Activated T-helper 2 cell treated with anti-CD3 and anti-CD28 coated beads, Interferon-gamma antibody, Interleukin-2, Interleukin-4, amounts not matched to agents 10 μg/mL and 5 μg/mL and 100 μg/mL, durations not matched to agents 14 hours and 24 hours and 36 hours (primary cell): Measurements from ENCODE around the gene CNTNAP2. TPM values are rescaled to one million over a fixed set of nuclear protein-coding genes. Genes with fewer than 3 reads are reported as not detected.

ENCODE experiments used
- DNase-seq: peaks from one replicate; pipeline ENCODE4 v3.0.0; 2021; ENCODE audit warnings: low spot score
- H3K27ac Mint-ChIP-seq: one replicate; pipeline ENCODE4 v1.8.0; 2021; ENCODE audit warnings: mixed read lengths
- H3K27me3 Mint-ChIP-seq: one replicate; pipeline ENCODE4 v1.8.0; 2021; ENCODE audit warnings: low read depth, mixed read lengths
- H3K36me3 Mint-ChIP-seq: one replicate; pipeline ENCODE4 v1.8.0; 2021; ENCODE audit warnings: low read depth, mixed read lengths
- H3K4me1 Mint-ChIP-seq: one replicate; pipeline ENCODE4 v1.8.0; 2021; ENCODE audit warnings: low read depth, mixed read lengths
- H3K4me3 Mint-ChIP-seq: one replicate; pipeline ENCODE4 v1.8.0; 2021; ENCODE audit warnings: low read depth, mild to moderate bottlenecking, moderate library complexity, mixed read lengths
- H3K9me3 Mint-ChIP-seq: one replicate; pipeline ENCODE4 v1.8.0; 2021; ENCODE audit warnings: mixed read lengths
- intact Hi-C: fragments of 100-400 bp; cut with micrococcal nuclease; formaldehyde crosslinking; loops from one replicate; pipeline ENCODE4 v1.15.1; 2023
- total RNA-seq: library from RNA; stranded (reverse); gene quantifications from 2 replicates; pipeline ENCODE4 v1.2.3, GENCODE V29; 2022

The CNTNAP2 gene
- total RNA-seq, 1 donor from 2014 or later, result not detected

GRCh38 chr7:147023440-147023839, 906.8 kb downstream of the CNTNAP2 start:
- Mint-ChIP-seq H3K4me3 (no peak overlapping the region), H3K9me3 (peaks cover 18% of the 10 kb centered on the region), H3K27ac (no peak overlapping the region), H3K27me3 (no peaks in the 10 kb centered on the region), H3K36me3 (no peaks in the 10 kb centered on the region), H3K4me1 (no peaks in the 10 kb centered on the region)
- DNase-seq, result no peak
- intact Hi-C loops, result no loop called here

GRCh38 chr7:147029953-147030352, 913.4 kb downstream of the CNTNAP2 start:
- intact Hi-C loops, result no loop called here
- DNase-seq, result no peak
- Mint-ChIP-seq H3K4me1 (no peaks in the 10 kb centered on the region), H3K36me3 (no peaks in the 10 kb centered on the region), H3K9me3 (peaks cover 34% of the 10 kb centered on the region), H3K4me3 (no peak overlapping the region), H3K27ac (no peak overlapping the region), H3K27me3 (no peaks in the 10 kb centered on the region)

GRCh38 chr7:147033641-147034040, 917.0 kb downstream of the CNTNAP2 start:
- no peaks in the 10 kb centered on the region for H3K36me3 Mint-ChIP-seq
- no peaks in the 10 kb centered on the region for H3K4me1 Mint-ChIP-seq
- peaks cover 26% of the 10 kb centered on the region for H3K9me3 Mint-ChIP-seq
- H3K27me3 Mint-ChIP-seq, result no peaks in the 10 kb centered on the region
- intact Hi-C loops, result no loop called here
- H3K4me3 Mint-ChIP-seq, result no peak overlapping the region
- DNase-seq, result no peak
- H3K27ac Mint-ChIP-seq, result no peak overlapping the region

GRCh38 chr7:147041438-147041837, 924.8 kb downstream of the CNTNAP2 start:
- Mint-ChIP-seq H3K4me1 (no peaks in the 10 kb centered on the region), H3K27me3 (no peaks in the 10 kb centered on the region), H3K4me3 (no peak overlapping the region), H3K36me3 (no peaks in the 10 kb centered on the region), H3K9me3 (peaks cover 10% of the 10 kb centered on the region), H3K27ac (no peak overlapping the region)
- intact Hi-C loops, result no loop called here
- DNase-seq, result no peak

GRCh38 chr7:147044941-147045340, 928.3 kb downstream of the CNTNAP2 start:
- Mint-ChIP-seq H3K4me3 (no peak overlapping the region), H3K27me3 (no peaks in the 10 kb centered on the region), H3K9me3 (peaks cover 18% of the 10 kb centered on the region), H3K36me3 (no peaks in the 10 kb centered on the region), H3K27ac (no peak overlapping the region), H3K4me1 (no peaks in the 10 kb centered on the region)
- DNase-seq, result no peak
- intact Hi-C loops, result no loop called here

- DNase-seq, result no peak
- Mint-ChIP-seq H3K4me3 (no peak overlapping the region), H3K27me3 (no peaks in the 10 kb centered on the region), H3K9me3 (peaks cover 25% of the 10 kb centered on the region), H3K27ac (no peak overlapping the region), H3K4me1 (no peaks in the 10 kb centered on the region), H3K36me3 (no peaks in the 10 kb centered on the region)
- intact Hi-C loops, result no loop called here
These were observed 931.1 kb downstream of the CNTNAP2 start for GRCh38 chr7:147047696-147048095.

GRCh38 chr7:147048864-147049263, 932.3 kb downstream of the CNTNAP2 start:
- H3K27me3 Mint-ChIP-seq, result no peaks in the 10 kb centered on the region
- no peak for DNase-seq
- no peaks in the 10 kb centered on the region for H3K4me1 Mint-ChIP-seq
- H3K9me3 Mint-ChIP-seq, result peaks cover 25% of the 10 kb centered on the region
- no peaks in the 10 kb centered on the region for H3K36me3 Mint-ChIP-seq
- H3K4me3 Mint-ChIP-seq, result no peak overlapping the region
- intact Hi-C loops, result no loop called here
- H3K27ac Mint-ChIP-seq, result no peak overlapping the region

- H3K27me3 Mint-ChIP-seq, result no peaks in the 10 kb centered on the region
- H3K9me3 Mint-ChIP-seq, result peaks cover 14% of the 10 kb centered on the region
- intact Hi-C loops, result no loop called here
- H3K27ac Mint-ChIP-seq, result no peak overlapping the region
- no peaks in the 10 kb centered on the region for H3K36me3 Mint-ChIP-seq
- H3K4me3 Mint-ChIP-seq, result no peak overlapping the region
- DNase-seq, result no peak
- no peaks in the 10 kb centered on the region for H3K4me1 Mint-ChIP-seq
These were observed 936.2 kb downstream of the CNTNAP2 start for GRCh38 chr7:147052818-147053217.

GRCh38 chr7:147053746-147054145, 937.1 kb downstream of the CNTNAP2 start:
- peaks cover 14% of the 10 kb centered on the region for H3K9me3 Mint-ChIP-seq
- no peaks in the 10 kb centered on the region for H3K36me3 Mint-ChIP-seq
- no peak for DNase-seq
- no peaks in the 10 kb centered on the region for H3K27me3 Mint-ChIP-seq
- no peaks in the 10 kb centered on the region for H3K4me1 Mint-ChIP-seq
- H3K4me3 Mint-ChIP-seq, result no peak overlapping the region
- no peak overlapping the region for H3K27ac Mint-ChIP-seq
- intact Hi-C loops, result no loop called here

- no peak overlapping the region for H3K27ac Mint-ChIP-seq
- intact Hi-C loops, result no loop called here
- no peak for DNase-seq
- no peaks in the 10 kb centered on the region for H3K4me1 Mint-ChIP-seq
- peaks cover 7% of the 10 kb centered on the region for H3K9me3 Mint-ChIP-seq
- H3K36me3 Mint-ChIP-seq, result no peaks in the 10 kb centered on the region
- no peaks in the 10 kb centered on the region for H3K27me3 Mint-ChIP-seq
- H3K4me3 Mint-ChIP-seq, result no peak overlapping the region
These were observed 943.5 kb downstream of the CNTNAP2 start for GRCh38 chr7:147060070-147060469.

- Mint-ChIP-seq H3K36me3 (no peaks in the 10 kb centered on the region), H3K9me3 (peaks cover 7% of the 10 kb centered on the region), H3K27ac (no peak overlapping the region), H3K4me3 (no peak overlapping the region), H3K4me1 (no peaks in the 10 kb centered on the region), H3K27me3 (no peaks in the 10 kb centered on the region)
- DNase-seq, result no peak
- intact Hi-C loops, result no loop called here
These were observed 946.3 kb downstream of the CNTNAP2 start for GRCh38 chr7:147062897-147063296.

GRCh38 chr7:147068842-147069241, 952.2 kb downstream of the CNTNAP2 start:
- Mint-ChIP-seq H3K9me3 (peaks cover 33% of the 10 kb centered on the region), H3K27me3 (no peaks in the 10 kb centered on the region), H3K27ac (no peak overlapping the region), H3K36me3 (no peaks in the 10 kb centered on the region), H3K4me1 (no peaks in the 10 kb centered on the region), H3K4me3 (no peak overlapping the region)
- intact Hi-C loops, result no loop called here
- no peak for DNase-seq

- no peaks in the 10 kb centered on the region for H3K4me1 Mint-ChIP-seq
- H3K36me3 Mint-ChIP-seq, result no peaks in the 10 kb centered on the region
- intact Hi-C loops, result no loop called here
- no peak for DNase-seq
- H3K27ac Mint-ChIP-seq, result no peak overlapping the region
- no peak overlapping the region for H3K4me3 Mint-ChIP-seq
- H3K27me3 Mint-ChIP-seq, result no peaks in the 10 kb centered on the region
- H3K9me3 Mint-ChIP-seq, result peaks cover 39% of the 10 kb centered on the region
These were observed 953.2 kb downstream of the CNTNAP2 start for GRCh38 chr7:147069771-147070170.

- no peaks in the 10 kb centered on the region for H3K4me1 Mint-ChIP-seq
- intact Hi-C loops, result no loop called here
- H3K36me3 Mint-ChIP-seq, result no peaks in the 10 kb centered on the region
- DNase-seq, result no peak
- H3K27me3 Mint-ChIP-seq, result no peaks in the 10 kb centered on the region
- no peak overlapping the region for H3K4me3 Mint-ChIP-seq
- peaks cover 39% of the 10 kb centered on the region for H3K9me3 Mint-ChIP-seq
- H3K27ac Mint-ChIP-seq, result no peak overlapping the region
These were observed 954.3 kb downstream of the CNTNAP2 start for GRCh38 chr7:147070886-147071285.
